Neural cell (in vitro differentiated cells): ENCODE data around the gene ERVW-1. TPM values are rescaled to one million over a fixed set of nuclear protein-coding genes. Genes with fewer than 3 reads are reported as not detected.

Experiments used
- H2AFZ ChIP-seq: fragments of 200-600, 300-800 bp; sonication (generic), shearing (Covaris generic); 2 replicates; pipeline ENCODE4 v1.6.0; 2014; ENCODE audit warnings: low read depth, mild to moderate bottlenecking, antibody characterized with exemption, low read length, moderate library complexity
- H3F3A ChIP-seq: fragments of 200-600 bp; shearing (Covaris generic); 2 replicates; pipeline ENCODE4 v1.6.1; 2016; ENCODE audit warnings: mild to moderate bottlenecking, moderate library complexity, mixed read lengths, antibody characterized with exemption, low read length; ENCODE audit not compliant: insufficient read depth, poor library complexity, severe bottlenecking
- H3K27ac ChIP-seq: fragments of 200-600, 300-800 bp; sonication (generic), shearing (Covaris generic); 2 replicates; pipeline ENCODE4 v1.5.1; 2014; ENCODE audit warnings: mild to moderate bottlenecking, low read length, moderate library complexity
- H3K27me3 ChIP-seq: fragments of 300-800, 200-600 bp; sonication (generic), shearing (Covaris generic); 2 replicates; pipeline ENCODE4 v1.6.0; 2014; ENCODE audit warnings: mild to moderate bottlenecking, low read depth, low read length, moderate library complexity; ENCODE audit not compliant: insufficient read depth
- H3K36me3 ChIP-seq: fragments of 300-800, 200-600 bp; sonication (generic), shearing (Covaris generic); 2 replicates; pipeline ENCODE4 v1.5.1; 2014; ENCODE audit warnings: mild to moderate bottlenecking, antibody characterized with exemption, low read length, moderate library complexity; ENCODE audit not compliant: insufficient read depth
- H3K4me2 ChIP-seq: fragments of 300-800, 200-600 bp; sonication (generic), shearing (Covaris generic); 2 replicates; pipeline ENCODE4 v1.6.0; 2014; ENCODE audit warnings: mild to moderate bottlenecking, low read length
- H3K4me3 ChIP-seq: fragments of 300-800, 200-600 bp; sonication (generic), shearing (Covaris generic); 2 replicates; pipeline ENCODE4 v1.5.1; 2014; ENCODE audit warnings: mild to moderate bottlenecking, low read length, moderate library complexity
- H3K79me2 ChIP-seq: fragments of 200-600 bp; shearing (Covaris generic); replicated peaks from 2 replicates; pipeline ENCODE4 v1.6.0; 2014; ENCODE audit warnings: mild to moderate bottlenecking, low read length, moderate library complexity; ENCODE audit not compliant: insufficient read depth
- H3K9ac ChIP-seq: fragments of 300-800, 200-600 bp; sonication (generic), shearing (Covaris generic); 2 replicates; pipeline ENCODE4 v1.6.1; 2016; ENCODE audit warnings: mild to moderate bottlenecking, low read length, mixed read lengths
- H3K9me2 ChIP-seq: fragments of 200-600 bp; shearing (Covaris generic); 2 replicates; pipeline ENCODE4 v1.6.1; 2016; ENCODE audit warnings: mild to moderate bottlenecking, low read length, mixed read lengths; ENCODE audit not compliant: insufficient read depth
- H3K9me3 ChIP-seq: fragments of 200-600, 300-800 bp; sonication (generic), shearing (Covaris generic); 2 replicates; pipeline ENCODE4 v1.6.1; 2016; ENCODE audit warnings: mild to moderate bottlenecking, mixed run types, low read length, moderate library complexity, mixed read lengths
- H4K20me1 ChIP-seq: fragments of 200-600 bp; shearing (Covaris generic); 2 replicates; pipeline ENCODE4 v1.6.1; 2016; ENCODE audit warnings: mild to moderate bottlenecking, mixed run types; ENCODE audit not compliant: insufficient read depth
- EP300 ChIP-seq: fragments of 450-650 bp; conservative IDR thresholded peaks from 2 replicates; pipeline ENCODE4 v1.6.1; 2014; ENCODE audit warnings: antibody characterized with exemption, mild to moderate bottlenecking, moderate library complexity; ENCODE audit not compliant: poor library complexity, severe bottlenecking
- EZH2 ChIP-seq: fragments of 200-600, 300-800 bp; shearing (Covaris generic), sonication (generic); IDR thresholded peaks from 2 replicates; pipeline ENCODE4 v1.6.1; 2014; ENCODE audit warnings: antibody characterized with exemption, low read length, borderline replicate concordance, mild to moderate bottlenecking; ENCODE audit not compliant: insufficient read depth, poor library complexity, severe bottlenecking
- MXI1 ChIP-seq: fragments of 450-650 bp; conservative IDR thresholded peaks from 2 replicates; pipeline ENCODE4 v1.6.1; 2014; ENCODE audit warnings: antibody characterized with exemption, mild to moderate bottlenecking; ENCODE audit not compliant: poor library complexity, severe bottlenecking
- POLR2AphosphoS5 ChIP-seq: IDR thresholded peaks from 2 replicates; pipeline ENCODE4 v1.6.1; 2012
- RAD21 ChIP-seq: fragments of 450-650 bp; conservative IDR thresholded peaks from 2 replicates; pipeline ENCODE4 v1.6.1; 2014; ENCODE audit warnings: antibody characterized with exemption, mild to moderate bottlenecking, moderate library complexity
- SMC3 ChIP-seq: fragments of 450-650 bp; conservative IDR thresholded peaks from 2 replicates; pipeline ENCODE4 v1.6.1; 2014; ENCODE audit warnings: antibody characterized with exemption, mild to moderate bottlenecking, moderate library complexity; ENCODE audit not compliant: poor library complexity
- TAF1 ChIP-seq: IDR thresholded peaks from 2 replicates; pipeline ENCODE4 v1.6.1; 2012; ENCODE audit warnings: low read depth
- polyA plus RNA-seq: library from polyadenylated mRNA; depleted of rRNA; stranded (reverse); fragments of >200 nt; gene quantifications from 2 replicates; pipeline ENCODE4 v1.2.3, GENCODE V29; 2014
- TF ChIP-seq, protein P1 (sequence below): IDR thresholded peaks from 2 replicates; pipeline ENCODE4 v1.6.1; 2012; ENCODE audit warnings: borderline replicate concordance
- TF ChIP-seq, protein P2 (sequence below): fragments of 450-650 bp; IDR thresholded peaks from 2 replicates; pipeline ENCODE4 v1.5.1; 2014; ENCODE audit warnings: antibody characterized with exemption, mild to moderate bottlenecking, moderate library complexity; ENCODE audit not compliant: poor library complexity, severe bottlenecking

The ERVW-1 gene
- polyA plus RNA-seq, 1 donor from 2014 or later: not detected

DNA sequence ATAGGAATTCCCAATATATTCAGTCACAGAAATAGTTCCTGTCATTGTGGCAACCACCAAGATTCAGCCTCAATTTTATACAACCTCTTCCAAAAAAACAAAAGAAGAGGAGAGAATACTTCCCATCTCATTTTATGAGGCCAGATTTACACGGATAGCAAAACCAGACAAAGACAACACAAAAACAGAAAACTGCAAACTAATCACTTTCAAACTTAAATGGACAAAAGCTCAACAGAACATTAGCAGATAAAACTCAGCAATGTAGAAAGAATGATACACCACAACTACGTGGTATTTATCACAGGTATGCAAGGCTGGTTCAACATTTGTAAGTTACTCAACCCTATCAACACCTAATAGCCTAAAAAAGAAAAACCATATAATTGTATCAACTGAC, 28.6 kb upstream of the ERVW-1 start:
- H3K9me2 ChIP-seq: no peaks in the 10 kb centered on the region
- H3K4me3 ChIP-seq: no peak overlapping the region
- no peaks in the 10 kb centered on the region for H3F3A ChIP-seq
- TF ChIP-seq, protein P1, sequence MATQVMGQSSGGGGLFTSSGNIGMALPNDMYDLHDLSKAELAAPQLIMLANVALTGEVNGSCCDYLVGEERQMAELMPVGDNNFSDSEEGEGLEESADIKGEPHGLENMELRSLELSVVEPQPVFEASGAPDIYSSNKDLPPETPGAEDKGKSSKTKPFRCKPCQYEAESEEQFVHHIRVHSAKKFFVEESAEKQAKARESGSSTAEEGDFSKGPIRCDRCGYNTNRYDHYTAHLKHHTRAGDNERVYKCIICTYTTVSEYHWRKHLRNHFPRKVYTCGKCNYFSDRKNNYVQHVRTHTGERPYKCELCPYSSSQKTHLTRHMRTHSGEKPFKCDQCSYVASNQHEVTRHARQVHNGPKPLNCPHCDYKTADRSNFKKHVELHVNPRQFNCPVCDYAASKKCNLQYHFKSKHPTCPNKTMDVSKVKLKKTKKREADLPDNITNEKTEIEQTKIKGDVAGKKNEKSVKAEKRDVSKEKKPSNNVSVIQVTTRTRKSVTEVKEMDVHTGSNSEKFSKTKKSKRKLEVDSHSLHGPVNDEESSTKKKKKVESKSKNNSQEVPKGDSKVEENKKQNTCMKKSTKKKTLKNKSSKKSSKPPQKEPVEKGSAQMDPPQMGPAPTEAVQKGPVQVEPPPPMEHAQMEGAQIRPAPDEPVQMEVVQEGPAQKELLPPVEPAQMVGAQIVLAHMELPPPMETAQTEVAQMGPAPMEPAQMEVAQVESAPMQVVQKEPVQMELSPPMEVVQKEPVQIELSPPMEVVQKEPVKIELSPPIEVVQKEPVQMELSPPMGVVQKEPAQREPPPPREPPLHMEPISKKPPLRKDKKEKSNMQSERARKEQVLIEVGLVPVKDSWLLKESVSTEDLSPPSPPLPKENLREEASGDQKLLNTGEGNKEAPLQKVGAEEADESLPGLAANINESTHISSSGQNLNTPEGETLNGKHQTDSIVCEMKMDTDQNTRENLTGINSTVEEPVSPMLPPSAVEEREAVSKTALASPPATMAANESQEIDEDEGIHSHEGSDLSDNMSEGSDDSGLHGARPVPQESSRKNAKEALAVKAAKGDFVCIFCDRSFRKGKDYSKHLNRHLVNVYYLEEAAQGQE: no peak
- TF ChIP-seq, protein P2, sequence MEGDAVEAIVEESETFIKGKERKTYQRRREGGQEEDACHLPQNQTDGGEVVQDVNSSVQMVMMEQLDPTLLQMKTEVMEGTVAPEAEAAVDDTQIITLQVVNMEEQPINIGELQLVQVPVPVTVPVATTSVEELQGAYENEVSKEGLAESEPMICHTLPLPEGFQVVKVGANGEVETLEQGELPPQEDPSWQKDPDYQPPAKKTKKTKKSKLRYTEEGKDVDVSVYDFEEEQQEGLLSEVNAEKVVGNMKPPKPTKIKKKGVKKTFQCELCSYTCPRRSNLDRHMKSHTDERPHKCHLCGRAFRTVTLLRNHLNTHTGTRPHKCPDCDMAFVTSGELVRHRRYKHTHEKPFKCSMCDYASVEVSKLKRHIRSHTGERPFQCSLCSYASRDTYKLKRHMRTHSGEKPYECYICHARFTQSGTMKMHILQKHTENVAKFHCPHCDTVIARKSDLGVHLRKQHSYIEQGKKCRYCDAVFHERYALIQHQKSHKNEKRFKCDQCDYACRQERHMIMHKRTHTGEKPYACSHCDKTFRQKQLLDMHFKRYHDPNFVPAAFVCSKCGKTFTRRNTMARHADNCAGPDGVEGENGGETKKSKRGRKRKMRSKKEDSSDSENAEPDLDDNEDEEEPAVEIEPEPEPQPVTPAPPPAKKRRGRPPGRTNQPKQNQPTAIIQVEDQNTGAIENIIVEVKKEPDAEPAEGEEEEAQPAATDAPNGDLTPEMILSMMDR: no peak
- TF ChIP-seq RAD21 (no peak), EZH2 (no peak), SMC3 (no peak)
- H3K36me3 ChIP-seq: no peaks in the 10 kb centered on the region
- no peaks in the 10 kb centered on the region for H3K9me3 ChIP-seq
- no peak overlapping the region for H3K4me2 ChIP-seq
- H3K9ac ChIP-seq: no peak overlapping the region
- no peaks in the 10 kb centered on the region for H4K20me1 ChIP-seq
- H3K27me3 ChIP-seq: no peaks in the 10 kb centered on the region
- no peaks in the 10 kb centered on the region for H3K79me2 ChIP-seq
- H2AFZ ChIP-seq: no peak overlapping the region
- H3K27ac ChIP-seq: no peak overlapping the region

DNA sequence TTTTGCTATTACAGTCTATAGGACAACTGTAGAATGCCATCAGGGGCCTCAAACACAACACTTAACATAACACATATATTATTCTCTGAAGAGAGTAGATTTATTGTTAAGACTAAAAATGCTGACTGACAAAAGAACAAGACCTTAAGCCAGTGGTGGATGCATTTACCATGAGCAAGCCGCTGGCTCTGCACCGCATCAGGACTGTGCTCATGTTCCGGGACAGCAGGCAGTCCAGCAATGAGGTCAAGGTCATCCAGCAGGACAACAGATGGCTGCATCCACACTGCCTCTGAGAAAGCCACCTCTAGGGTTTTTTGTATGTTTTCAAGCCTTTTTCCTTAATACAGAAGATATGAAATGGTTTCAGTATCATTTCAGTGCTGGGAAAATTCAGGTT, 26.8 kb upstream of the ERVW-1 start:
- Histone ChIP-seq H3F3A (no peaks in the 10 kb centered on the region), H3K4me2 (no peak overlapping the region), H3K9me3 (no peaks in the 10 kb centered on the region), H4K20me1 (no peaks in the 10 kb centered on the region), H3K9me2 (no peaks in the 10 kb centered on the region), H3K79me2 (no peaks in the 10 kb centered on the region), H2AFZ (no peak overlapping the region), H3K4me3 (no peak overlapping the region), H3K36me3 (peaks cover 5% of the 10 kb centered on the region), H3K27ac (no peak overlapping the region), H3K27me3 (no peaks in the 10 kb centered on the region), H3K9ac (no peak overlapping the region)
- TF ChIP-seq SMC3: no peak
- TF ChIP-seq EP300: no peak
- TF ChIP-seq, protein P2: no peak
- TF ChIP-seq MXI1: no peak
- TF ChIP-seq, protein P1: no peak
- TF ChIP-seq EZH2: no peak
- TF ChIP-seq RAD21: no peak
- no peak for TF ChIP-seq POLR2AphosphoS5
- no peak for TF ChIP-seq TAF1
